ENCODE measurements around the gene FCHSD2.

GRCh38 chr11:72842653-72843330 is 299.3 kb downstream of the FCHSD2 start:
- TF ChIP-seq CTCF (IDR thresholded peaks at IDR 0.05) (no peak), EP300 (IDR thresholded peaks at IDR 0.05) (no peak), POLR2A (IDR thresholded peaks at IDR 0.05) (no peak)
